T-helper 17 cell (primary cell): ENCODE data around the gene GHITM. TPM values are rescaled to one million over a fixed set of nuclear protein-coding genes. Genes with fewer than 3 reads are reported as not detected.

Source experiments
- ATAC-seq: fragments of 150-1000 bp; cut with Tn5 transposase; 2 replicates; pipeline ENCODE4 v1.10.0; 2021; ENCODE audit warnings: mild to moderate bottlenecking, moderate library complexity
- DNase-seq, 3 donors: peaks; one replicate each; pipeline versions ENCODE4 v3.0.0 to v3.0.0-alpha.2; 2020 to 2021
- H3K9me3 ChIP-seq: one replicate; pipeline ENCODE4 v1.7.0; 2013; ENCODE audit warnings: low read length, mild to moderate bottlenecking; ENCODE audit not compliant: control insufficient read depth, poor library complexity, severe bottlenecking
- H3K27ac Mint-ChIP-seq: one replicate; pipeline ENCODE4 v1.8.0; 2022; ENCODE audit warnings: mild to moderate bottlenecking, moderate library complexity, mixed read lengths
- H3K27me3 Mint-ChIP-seq: one replicate; pipeline ENCODE4 v1.8.0; 2022; ENCODE audit warnings: mixed read lengths
- H3K36me3 Mint-ChIP-seq: one replicate; pipeline ENCODE4 v1.8.0; 2022; ENCODE audit warnings: low read depth, mixed read lengths
- H3K4me1 Mint-ChIP-seq: one replicate; pipeline ENCODE4 v1.8.0; 2022; ENCODE audit warnings: mild to moderate bottlenecking, mixed read lengths
- H3K4me3 Mint-ChIP-seq: one replicate; pipeline ENCODE4 v1.8.0; 2022; ENCODE audit warnings: mild to moderate bottlenecking, moderate library complexity, mixed read lengths
- total RNA-seq, 4 donors: library from RNA in 2 of 4; stranded (reverse) in 2 of 4; gene quantifications; one replicate each; pipeline ENCODE4 v1.2.3 and lab custom pipeline; 2022 to 2026

GHITM gene
- total RNA-seq, 2 donors from 2014 or later: 72.6 to 72.9 TPM

DNA sequence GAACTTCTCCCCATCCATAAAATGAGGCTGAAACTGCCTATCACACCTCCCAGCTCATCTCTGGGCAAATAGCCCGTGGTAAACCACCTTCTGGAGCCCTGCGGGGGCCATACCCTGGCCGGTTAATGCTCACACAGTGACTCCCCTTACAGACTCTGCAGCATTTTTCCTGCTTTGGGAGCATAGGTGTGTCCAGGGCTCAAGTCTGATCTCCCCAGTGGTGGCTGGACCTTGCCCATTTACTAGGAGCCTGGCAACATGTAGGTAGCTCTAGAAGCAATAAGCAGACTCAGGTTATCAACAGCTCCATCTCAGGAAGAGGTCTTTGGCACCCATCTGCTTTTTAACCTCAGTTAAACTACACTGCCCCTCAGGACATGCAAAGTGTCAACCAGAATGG, 49.5 kb downstream of the GHITM start:
- no peaks in the 10 kb centered on the region for H3K36me3 Mint-ChIP-seq
- DNase-seq (no peak), ATAC-seq (no peak)
- no peak overlapping the region for H3K4me3 Mint-ChIP-seq
- no peaks in the 10 kb centered on the region for H3K9me3 ChIP-seq
- peaks cover 20% of the 10 kb centered on the region for H3K27me3 Mint-ChIP-seq
- H3K4me1 Mint-ChIP-seq: peaks cover 13% of the 10 kb centered on the region
- no peak overlapping the region for H3K27ac Mint-ChIP-seq

GRCh38 chr10:84190621-84191020, 51.3 kb downstream of the GHITM start:
- ATAC-seq (peak; percentile 8), DNase-seq (no peak)
- no peaks in the 10 kb centered on the region for H3K9me3 ChIP-seq
- Mint-ChIP-seq H3K27ac (no peak overlapping the region), H3K27me3 (peaks cover 26% of the 10 kb centered on the region), H3K36me3 (no peaks in the 10 kb centered on the region), H3K4me1 (peaks cover 13% of the 10 kb centered on the region), H3K4me3 (no peak overlapping the region)

- H3K4me3 Mint-ChIP-seq: peak overlapping the region; percentile 43
- H3K27ac Mint-ChIP-seq: no peak overlapping the region
- ATAC-seq: peak; percentile 78
These were observed 51.8 kb downstream of the GHITM start for GRCh38 chr10:84191106-84191505.

GRCh38 chr10:84193327-84193726, 54.0 kb downstream of the GHITM start:
- peaks cover 4% of the 10 kb centered on the region for H3K36me3 Mint-ChIP-seq
- peak overlapping the region; percentile 57 for H3K4me3 Mint-ChIP-seq
- H3K4me1 Mint-ChIP-seq: peaks cover 14% of the 10 kb centered on the region
- no peaks in the 10 kb centered on the region for H3K9me3 ChIP-seq
- DNase-seq (no peak), ATAC-seq (no peak)
- H3K27me3 Mint-ChIP-seq: peaks cover 53% of the 10 kb centered on the region
- H3K27ac Mint-ChIP-seq: no peak overlapping the region

More at GRCh38 chr10:84191106-84191505, 51.8 kb downstream of the GHITM start:
- Mint-ChIP-seq H3K4me1 (peaks cover 13% of the 10 kb centered on the region), H3K36me3 (no peaks in the 10 kb centered on the region), H3K27me3 (peaks cover 30% of the 10 kb centered on the region)
- DNase-seq: no peak
- no peaks in the 10 kb centered on the region for H3K9me3 ChIP-seq

- H3K27ac Mint-ChIP-seq: no peak overlapping the region
- H3K27me3 Mint-ChIP-seq: peaks cover 57% of the 10 kb centered on the region
- peak overlapping the region; percentile 31 for H3K4me3 Mint-ChIP-seq
- H3K9me3 ChIP-seq: no peaks in the 10 kb centered on the region
- H3K36me3 Mint-ChIP-seq: peaks cover 8% of the 10 kb centered on the region
- DNase-seq: no peak
- ATAC-seq: no peak
- peaks cover 17% of the 10 kb centered on the region for H3K4me1 Mint-ChIP-seq
These were observed 54.6 kb downstream of the GHITM start for GRCh38 chr10:84193846-84194423.

DNA sequence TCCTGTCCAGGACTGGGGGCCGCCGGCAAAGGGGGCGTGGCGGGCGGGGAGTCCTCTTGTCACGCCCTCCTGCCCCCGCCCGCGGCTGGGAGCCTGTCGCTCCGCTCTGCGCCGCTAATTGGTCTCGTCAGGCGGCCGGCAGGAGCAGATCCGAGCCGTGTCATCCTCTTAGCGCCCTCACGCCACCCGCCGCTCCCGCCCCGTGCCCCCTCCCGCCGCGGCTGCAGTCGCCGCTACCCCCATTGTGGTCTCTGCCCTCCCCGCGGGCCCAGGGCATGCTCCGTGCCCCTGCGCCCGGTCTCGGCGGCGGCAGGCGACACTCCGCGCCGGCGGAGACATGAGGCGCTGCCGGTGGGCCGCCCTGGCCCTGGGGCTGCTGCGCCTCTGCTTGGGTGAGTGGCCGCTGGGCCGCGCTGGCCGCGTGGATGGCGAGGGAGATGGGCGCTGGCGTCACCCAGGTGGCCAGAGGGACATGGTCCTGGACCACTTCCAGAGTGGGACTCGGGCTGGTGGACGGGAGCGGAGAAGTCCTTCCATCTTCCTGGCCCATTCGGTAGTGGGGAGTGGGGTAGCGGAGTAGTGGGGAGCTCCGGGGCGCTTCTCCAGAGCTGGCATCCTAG, 55.2 kb downstream of the GHITM start, which contains the start of gene CDHR1:
TSS of gene CDHR1 (plus strand) at position 114 of the 620 bp plus-strand sequence. CDS start at position 338, 224 bp downstream.
- DNase-seq: peak in 1 of 3 donors; percentile 15
- H3K27ac Mint-ChIP-seq: no peak within 1 kb of the TSS
- peak; percentile 67 for ATAC-seq

DNA sequence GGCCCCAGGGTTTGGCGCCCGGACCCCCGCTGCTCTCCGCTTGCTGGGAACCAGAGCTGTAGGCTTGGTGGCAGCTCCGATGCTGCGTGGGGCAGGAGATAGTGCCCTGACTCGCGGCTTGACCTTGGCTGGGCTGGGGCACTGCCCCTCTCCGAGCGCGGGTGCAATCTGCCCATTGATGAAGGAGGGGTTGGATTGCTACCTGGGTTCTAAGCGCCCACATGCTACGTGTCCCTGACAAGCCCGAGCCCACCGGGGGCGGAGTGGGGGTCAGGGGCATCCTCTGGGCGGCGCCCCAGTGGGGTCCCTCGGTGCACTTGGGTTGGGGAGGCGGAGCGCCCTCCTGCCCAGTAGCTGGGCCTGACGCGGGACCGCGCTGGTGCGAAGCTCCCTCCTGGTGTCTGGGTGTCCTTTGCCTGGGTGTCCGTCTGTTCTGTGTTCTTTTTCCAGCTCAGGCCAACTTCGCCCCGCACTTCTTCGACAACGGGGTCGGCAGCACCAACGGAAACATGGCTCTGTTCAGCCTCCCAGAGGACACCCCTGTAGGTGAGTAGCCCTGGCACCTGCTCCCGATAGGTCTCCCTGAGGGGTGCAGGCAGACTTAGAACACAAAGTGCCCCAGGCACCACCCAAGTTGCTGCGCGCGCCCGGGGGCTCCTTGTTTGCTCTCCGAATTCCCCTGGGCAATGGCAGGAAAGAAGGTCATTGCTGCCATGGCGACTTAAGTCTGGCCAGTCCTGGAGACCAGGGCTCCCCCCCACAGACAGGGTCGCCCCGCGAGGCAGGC, 55.9 kb downstream of the GHITM start:
- Mint-ChIP-seq H3K4me1 (peaks cover 18% of the 10 kb centered on the region), H3K27me3 (peaks cover 58% of the 10 kb centered on the region), H3K36me3 (peaks cover 8% of the 10 kb centered on the region), H3K27ac (peak overlapping the region; percentile 32), H3K4me3 (peak overlapping the region; percentile 52)
- no peak for ATAC-seq
- no peak for DNase-seq
- no peaks in the 10 kb centered on the region for H3K9me3 ChIP-seq

More for the DNA sequence above, 55.2 kb downstream of the GHITM start, which contains the start of gene CDHR1:
- no peaks in the 10 kb centered on the region for H3K9me3 ChIP-seq
- Mint-ChIP-seq H3K36me3 (peaks cover 8% of the 10 kb centered on the region), H3K4me1 (peaks cover 17% of the 10 kb centered on the region), H3K27me3 (peaks cover 57% of the 10 kb centered on the region), H3K4me3 (peak within 1 kb of the TSS; percentile 57)

DNA sequence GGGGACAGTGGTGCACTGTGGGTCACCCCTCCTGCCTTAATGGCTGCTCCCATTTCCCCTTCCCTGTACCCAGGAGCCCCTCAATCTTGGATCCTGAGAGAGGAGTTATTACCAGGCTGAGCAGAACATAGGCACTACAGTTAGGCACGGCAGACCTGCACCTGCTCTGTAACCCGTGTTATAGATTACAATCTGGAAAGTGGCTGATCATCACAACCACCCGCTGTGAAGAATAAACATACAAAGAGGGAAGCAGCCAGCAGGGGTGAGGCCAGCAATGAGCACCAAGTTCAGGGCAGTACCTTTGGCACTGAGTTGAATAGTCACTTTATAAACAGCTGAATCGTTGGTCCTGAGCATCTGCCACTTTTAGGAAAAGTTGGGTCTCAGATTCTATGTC, 56.8 kb downstream of the GHITM start:
- peaks cover 14% of the 10 kb centered on the region for H3K4me1 Mint-ChIP-seq
- peaks cover 8% of the 10 kb centered on the region for H3K36me3 Mint-ChIP-seq
- H3K4me3 Mint-ChIP-seq: peak overlapping the region; percentile 45
- H3K27ac Mint-ChIP-seq: peak overlapping the region; percentile 32
- H3K27me3 Mint-ChIP-seq: peaks cover 60% of the 10 kb centered on the region
- DNase-seq (no peak), ATAC-seq (no peak)
- no peaks in the 10 kb centered on the region for H3K9me3 ChIP-seq

- Mint-ChIP-seq H3K4me3 (no peak overlapping the region), H3K27me3 (peaks cover 51% of the 10 kb centered on the region), H3K36me3 (peaks cover 8% of the 10 kb centered on the region), H3K27ac (no peak overlapping the region), H3K4me1 (peaks cover 9% of the 10 kb centered on the region)
- DNase-seq (no peak), ATAC-seq (no peak)
- H3K9me3 ChIP-seq: no peaks in the 10 kb centered on the region
These were observed 57.6 kb downstream of the GHITM start for GRCh38 chr10:84196941-84197340.

GRCh38 chr10:84197643-84198042, 58.3 kb downstream of the GHITM start:
- no peak overlapping the region for H3K27ac Mint-ChIP-seq
- peaks cover 54% of the 10 kb centered on the region for H3K27me3 Mint-ChIP-seq
- no peaks in the 10 kb centered on the region for H3K9me3 ChIP-seq
- peaks cover 7% of the 10 kb centered on the region for H3K4me1 Mint-ChIP-seq
- DNase-seq (no peak), ATAC-seq (no peak)
- H3K4me3 Mint-ChIP-seq: no peak overlapping the region
- peaks cover 8% of the 10 kb centered on the region for H3K36me3 Mint-ChIP-seq

GRCh38 chr10:84198206-84198915, 59.1 kb downstream of the GHITM start:
- Mint-ChIP-seq H3K4me1 (peaks cover 7% of the 10 kb centered on the region), H3K27ac (peak overlapping the region; percentile 56)

DNA sequence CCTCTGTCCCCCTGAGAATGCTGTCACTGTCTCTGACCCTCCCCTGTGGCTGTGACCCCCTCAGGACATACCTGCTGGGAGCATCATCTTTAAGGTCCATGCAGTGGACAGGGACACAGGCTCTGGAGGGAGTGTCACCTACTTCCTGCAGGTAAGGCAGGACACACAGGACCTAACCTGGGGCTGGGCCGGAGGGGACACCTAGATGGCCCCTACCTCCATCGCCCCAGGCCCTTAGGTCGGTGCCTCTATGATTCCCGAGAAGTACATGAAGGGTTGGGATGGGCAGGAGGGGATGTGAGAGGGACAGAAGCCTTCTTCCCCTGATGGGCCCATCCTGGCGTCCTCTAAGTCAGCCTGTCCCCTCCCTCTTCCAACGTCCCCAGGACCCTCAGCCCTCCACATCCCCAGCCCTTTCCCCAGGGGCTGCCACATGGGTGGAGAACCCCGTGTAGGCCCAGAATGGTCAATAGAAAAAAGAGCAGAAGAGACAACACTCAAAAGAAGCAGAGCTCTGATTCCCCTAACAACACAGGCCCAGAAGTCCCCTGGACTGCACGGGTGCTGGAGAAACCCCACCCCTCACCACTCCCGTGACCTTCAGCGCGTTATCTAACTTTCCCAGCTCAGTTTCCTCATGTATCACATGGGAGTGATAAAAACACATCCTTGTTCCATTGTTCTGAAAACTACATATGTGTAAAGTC, 61.4 kb downstream of the GHITM start:
- peaks cover 8% of the 10 kb centered on the region for H3K36me3 Mint-ChIP-seq
- peaks cover 7% of the 10 kb centered on the region for H3K4me1 Mint-ChIP-seq
- ATAC-seq (no peak), DNase-seq (no peak)
- H3K9me3 ChIP-seq: no peaks in the 10 kb centered on the region
- H3K4me3 Mint-ChIP-seq: no peak overlapping the region
- peaks cover 42% of the 10 kb centered on the region for H3K27me3 Mint-ChIP-seq
- no peak overlapping the region for H3K27ac Mint-ChIP-seq

More at GRCh38 chr10:84198206-84198915, 59.1 kb downstream of the GHITM start:
- Mint-ChIP-seq H3K4me3 (no peak overlapping the region), H3K27me3 (peaks cover 53% of the 10 kb centered on the region), H3K36me3 (peaks cover 8% of the 10 kb centered on the region)
- ATAC-seq (no peak), DNase-seq (no peak)
- no peaks in the 10 kb centered on the region for H3K9me3 ChIP-seq
